RWPE2 (cell line): ENCODE measurements around the gene TMEM263.

ENCODE experiments used
- ATAC-seq: fragments of 200-7000 bp; cut with Tn5 transposase; 3 replicates; pipeline ENCODE4 v1.9.1; 2021; ENCODE audit warnings: low read depth
- DNase-seq: peaks from one replicate; pipeline ENCODE4 v3.0.0-alpha.2; 2020; ENCODE audit warnings: low spot score
- H3K27ac ChIP-seq: fragments of 450-650 bp; 2 replicates; pipeline ENCODE4 v1.5.1; 2017; ENCODE audit warnings: mild to moderate bottlenecking; ENCODE audit not compliant: poor library complexity, severe bottlenecking
- H3K27me3 ChIP-seq: fragments of 250-450 bp; sonication (Bioruptor Pico); 2 replicates; pipeline ENCODE4 v1.5.1; 2021; ENCODE audit warnings: mild to moderate bottlenecking, moderate library complexity; ENCODE audit not compliant: insufficient read depth, poor library complexity, severe bottlenecking
- H3K36me3 ChIP-seq: fragments of 250-450 bp; sonication (Bioruptor Pico); 2 replicates; pipeline ENCODE4 v1.5.1; 2020; ENCODE audit warnings: low read depth, mild to moderate bottlenecking, moderate library complexity
- H3K4me1 ChIP-seq: fragments of 250-450 bp; sonication (Bioruptor Pico); 2 replicates; pipeline ENCODE4 v1.5.1; 2021; ENCODE audit warnings: mild to moderate bottlenecking, moderate library complexity; ENCODE audit not compliant: insufficient read depth, poor library complexity, severe bottlenecking
- H3K4me3 ChIP-seq: fragments of 250-450 bp; sonication (Bioruptor Pico); 2 replicates; pipeline ENCODE4 v1.5.1; 2021; ENCODE audit warnings: mild to moderate bottlenecking, moderate library complexity; ENCODE audit not compliant: severe bottlenecking
- H3K9me3 ChIP-seq: fragments of 250-450 bp; sonication (Bioruptor Pico); 2 replicates; pipeline ENCODE4 v1.5.1; 2021; ENCODE audit warnings: mild to moderate bottlenecking, moderate library complexity; ENCODE audit not compliant: severe bottlenecking
- CTCF ChIP-seq: fragments of 450-650 bp; IDR thresholded peaks from one replicate; pipeline ENCODE4 v1.5.1; 2017; ENCODE audit warnings: mild to moderate bottlenecking, moderate library complexity; ENCODE audit not compliant: poor library complexity, severe bottlenecking

Gene TMEM263

DNA sequence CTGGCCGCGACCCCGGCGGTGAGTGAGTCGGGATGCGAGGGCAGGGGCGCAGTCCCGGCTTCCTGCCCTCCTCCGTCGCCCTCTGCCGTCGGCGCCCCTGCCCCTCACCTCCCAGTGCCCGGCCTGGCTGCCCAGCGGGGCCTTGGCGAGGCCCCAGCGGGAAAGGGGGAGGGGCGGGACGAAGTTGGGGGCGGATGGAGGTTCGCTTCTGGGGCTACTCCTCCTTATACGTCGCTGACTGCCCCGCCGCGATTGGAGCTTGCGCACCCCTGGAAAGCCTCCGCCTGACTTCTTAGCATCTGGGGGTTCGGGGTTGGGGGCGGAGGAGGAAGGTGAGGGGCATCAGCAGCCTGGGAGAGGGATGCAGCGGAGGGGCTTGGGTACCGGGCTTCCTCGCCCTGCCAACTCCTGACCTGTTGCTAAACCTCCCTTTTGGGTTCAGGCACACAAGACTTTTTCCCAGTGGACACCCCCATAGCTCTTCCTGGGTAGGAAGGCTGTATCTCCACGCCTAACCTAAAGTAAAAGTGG is 406 bp downstream of the TMEM263 start:
- DNase-seq (peak; percentile 62), ATAC-seq (peak; percentile 37)
- peak overlapping the region; percentile 64 for H3K27ac ChIP-seq
- H3K4me3 ChIP-seq = peak overlapping the region; percentile 88
- no peaks in the 10 kb centered on the region for H3K27me3 ChIP-seq
- peaks cover 18% of the 10 kb centered on the region for H3K36me3 ChIP-seq
- TF ChIP-seq CTCF = peak; percentile 28
- no peaks in the 10 kb centered on the region for H3K9me3 ChIP-seq
- peaks cover 21% of the 10 kb centered on the region for H3K4me1 ChIP-seq

- ATAC-seq = no peak
- Histone ChIP-seq H3K36me3 (peaks cover 23% of the 10 kb centered on the region), H3K4me1 (peaks cover 21% of the 10 kb centered on the region), H3K4me3 (peak overlapping the region; percentile 88), H3K27me3 (no peaks in the 10 kb centered on the region), H3K9me3 (no peaks in the 10 kb centered on the region), H3K27ac (no peak overlapping the region)
- no peak for TF ChIP-seq CTCF
- DNase-seq = no peak
Observed at GRCh38 chr12:106957583-106957982, 1.9 kb downstream of the TMEM263 start.

GRCh38 chr12:106960443-106960842 is 4.7 kb downstream of the TMEM263 start:
- no peak for TF ChIP-seq CTCF
- H3K27me3 ChIP-seq = no peaks in the 10 kb centered on the region
- H3K4me1 ChIP-seq = peaks cover 17% of the 10 kb centered on the region
- H3K27ac ChIP-seq = no peak overlapping the region
- H3K9me3 ChIP-seq = no peaks in the 10 kb centered on the region
- DNase-seq = no peak
- no peak for ATAC-seq
- H3K4me3 ChIP-seq = no peak overlapping the region
- H3K36me3 ChIP-seq = peaks cover 38% of the 10 kb centered on the region

GRCh38 chr12:106962286-106962685 is 6.6 kb downstream of the TMEM263 start:
- H3K4me1 ChIP-seq = peaks cover 17% of the 10 kb centered on the region
- no peak overlapping the region for H3K27ac ChIP-seq
- no peak overlapping the region for H3K4me3 ChIP-seq
- no peaks in the 10 kb centered on the region for H3K9me3 ChIP-seq
- ATAC-seq (no peak), DNase-seq (no peak)
- no peaks in the 10 kb centered on the region for H3K27me3 ChIP-seq
- TF ChIP-seq CTCF = no peak
- H3K36me3 ChIP-seq = peaks cover 53% of the 10 kb centered on the region

- Histone ChIP-seq H3K27ac (no peak overlapping the region), H3K9me3 (no peaks in the 10 kb centered on the region), H3K36me3 (peaks cover 64% of the 10 kb centered on the region), H3K4me3 (no peak overlapping the region), H3K27me3 (no peaks in the 10 kb centered on the region), H3K4me1 (no peaks in the 10 kb centered on the region)
- ATAC-seq (no peak), DNase-seq (no peak)
- TF ChIP-seq CTCF = no peak
Observed at GRCh38 chr12:106964526-106964925, 8.8 kb downstream of the TMEM263 start.
